GM11168 (cell line): ENCODE results near the gene SLC16A1.

Experiments used
- in situ Hi-C: fragments of 300-500 bp; cut with MboI; formaldehyde crosslinking; loops from one replicate; pipeline ENCODE4 v1.12.0; 2022; ENCODE audit warnings: low sequenced_read_pairs; ENCODE audit not compliant: unreplicated experiment

Gene SLC16A1

GRCh38 chr1:112889052-112889768, 66.8 kb downstream of the SLC16A1 start:
- in situ Hi-C loops: loop anchor here (10.0 kb wide), 1 partner anchor 136 kb away; no protein-coding TSS in a partner anchor

- in situ Hi-C loops: loop anchor here (10.0 kb wide), 1 partner anchor 136 kb away; no protein-coding TSS in a partner anchor
Measured at GRCh38 chr1:112888630-112889029, 67.4 kb downstream of the SLC16A1 start.

DNA sequence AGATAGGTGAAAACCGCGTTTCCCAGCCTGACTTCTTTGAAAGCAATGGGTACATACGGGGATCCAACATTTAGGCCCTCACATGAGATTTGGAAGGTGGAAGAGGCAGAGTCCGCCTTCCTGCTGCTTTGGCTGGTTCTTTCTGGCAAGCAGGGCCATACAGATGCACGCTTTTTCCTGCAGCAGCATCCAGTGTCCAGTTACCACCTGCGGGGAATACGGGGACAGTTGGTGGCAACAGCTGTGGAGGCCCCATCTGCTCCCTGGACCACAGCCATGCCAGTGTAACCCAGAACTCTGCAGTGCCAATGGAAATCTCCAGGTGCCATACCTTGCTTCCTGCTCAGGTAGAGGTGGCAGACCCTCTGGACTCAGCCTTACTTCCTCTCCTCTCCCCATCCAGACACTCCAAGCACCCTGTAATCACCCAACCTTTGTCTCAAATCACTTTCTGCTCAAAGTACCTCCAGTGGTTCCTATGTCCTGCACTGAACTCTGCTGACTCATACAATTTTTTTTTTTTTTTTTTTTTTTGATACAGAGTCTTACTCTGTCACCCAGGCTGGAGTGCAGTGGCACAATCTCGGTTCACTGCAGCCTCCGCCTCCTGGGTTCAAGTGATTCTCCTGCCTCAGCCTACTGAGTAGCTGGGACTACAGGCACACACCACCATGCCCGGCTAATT, 68.3 kb downstream of the SLC16A1 start:
- in situ Hi-C loops: loop anchor here (10.0 kb wide), 1 partner anchor 137 kb away; no protein-coding TSS in a partner anchor

DNA sequence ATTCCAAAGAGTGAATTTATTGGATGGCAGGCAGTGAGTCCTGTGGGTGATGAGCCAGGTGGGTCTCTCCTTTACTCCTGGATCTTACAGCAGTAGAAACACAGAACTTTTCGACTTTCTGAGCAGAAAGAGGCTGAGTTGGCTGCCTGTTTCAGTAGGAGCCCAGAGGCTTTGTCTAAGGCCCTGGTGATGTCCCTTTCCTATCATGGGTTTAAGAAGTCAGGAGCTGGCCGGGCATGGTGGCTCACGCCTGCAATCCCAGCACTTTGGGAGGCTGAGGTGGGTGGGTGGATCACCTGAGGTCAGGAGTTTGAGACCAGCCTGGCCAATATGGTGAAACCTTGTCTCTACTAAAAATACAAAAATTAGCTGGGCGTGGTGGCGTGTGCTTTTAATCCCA, 71.0 kb downstream of the SLC16A1 start:
- in situ Hi-C loops: loop anchor here (10.0 kb wide), 1 partner anchor 140 kb away; no protein-coding TSS in a partner anchor

DNA sequence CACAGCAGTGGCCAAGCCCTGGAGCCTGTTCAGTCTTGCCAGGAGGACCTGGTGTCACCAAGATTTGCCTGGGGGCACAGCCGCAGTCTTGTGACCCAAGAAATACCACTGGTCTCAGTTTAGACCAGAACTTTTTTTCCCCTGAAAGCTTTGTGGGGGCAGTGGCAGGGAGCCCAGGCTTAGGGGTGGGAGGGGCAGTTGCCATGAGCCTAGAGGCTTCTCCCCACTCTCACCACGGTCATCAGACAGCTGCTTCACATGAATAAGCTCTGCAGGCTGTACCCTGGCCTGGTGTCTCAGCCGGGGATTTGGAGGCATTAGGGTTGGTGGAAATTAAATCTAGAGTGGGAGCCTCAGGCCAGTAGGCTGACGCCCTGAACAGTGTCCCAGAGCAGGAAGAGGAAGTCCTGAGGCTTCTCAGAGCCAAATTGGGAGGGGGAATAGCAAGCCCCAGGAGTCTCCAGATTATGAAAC, 73.7 kb downstream of the SLC16A1 start:
- in situ Hi-C loops: loop anchor here (10.0 kb wide), 1 partner anchor 142 kb away; no protein-coding TSS in a partner anchor

DNA sequence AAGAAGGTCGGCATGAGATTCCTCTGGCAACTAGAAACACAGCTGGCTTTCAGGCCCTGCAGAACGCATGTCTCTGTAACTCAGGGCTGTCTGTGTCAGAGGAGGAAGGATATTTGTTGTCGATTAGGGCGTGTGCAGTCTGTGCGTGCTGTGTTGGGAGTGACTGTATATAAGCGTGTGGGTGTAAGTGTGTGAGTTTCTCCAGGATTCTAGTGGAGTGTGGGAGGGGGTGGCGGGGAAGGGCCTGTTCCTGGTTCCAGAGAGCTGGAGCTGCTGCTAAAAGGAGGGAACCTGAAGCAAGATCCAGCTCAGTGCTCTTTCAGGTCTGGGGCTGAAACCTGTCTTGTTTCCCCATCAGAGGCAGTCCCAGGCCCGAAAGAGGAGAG, 74.3 kb downstream of the SLC16A1 start:
- in situ Hi-C loops: loop anchor here (10.0 kb wide), 1 partner anchor 143 kb away; no protein-coding TSS in a partner anchor

GRCh38 chr1:112879834-112880233, 76.2 kb downstream of the SLC16A1 start:
- in situ Hi-C loops: loop anchor here (10.0 kb wide), 1 partner anchor 145 kb away; no protein-coding TSS in a partner anchor

DNA sequence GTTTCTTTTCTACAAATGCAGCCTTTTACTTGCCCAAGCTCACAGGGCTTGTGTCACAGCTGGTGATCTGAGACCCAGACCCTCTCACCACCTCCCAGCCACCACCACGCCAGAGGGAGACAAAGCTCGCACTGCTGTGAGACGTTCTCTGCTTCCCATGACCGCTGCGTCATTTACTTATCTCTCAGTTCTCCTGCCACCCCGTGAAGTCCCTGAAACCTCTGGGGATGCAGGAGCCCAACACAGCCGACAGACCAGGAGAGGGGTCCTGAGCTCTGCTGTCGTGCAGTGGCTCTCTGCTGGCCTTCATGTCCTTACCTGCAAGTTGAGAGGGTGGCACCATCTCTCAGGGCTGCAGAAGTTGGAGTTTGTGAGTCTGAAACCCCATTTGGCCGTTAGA, 77.7 kb downstream of the SLC16A1 start:
- in situ Hi-C loops: no loop called here

DNA sequence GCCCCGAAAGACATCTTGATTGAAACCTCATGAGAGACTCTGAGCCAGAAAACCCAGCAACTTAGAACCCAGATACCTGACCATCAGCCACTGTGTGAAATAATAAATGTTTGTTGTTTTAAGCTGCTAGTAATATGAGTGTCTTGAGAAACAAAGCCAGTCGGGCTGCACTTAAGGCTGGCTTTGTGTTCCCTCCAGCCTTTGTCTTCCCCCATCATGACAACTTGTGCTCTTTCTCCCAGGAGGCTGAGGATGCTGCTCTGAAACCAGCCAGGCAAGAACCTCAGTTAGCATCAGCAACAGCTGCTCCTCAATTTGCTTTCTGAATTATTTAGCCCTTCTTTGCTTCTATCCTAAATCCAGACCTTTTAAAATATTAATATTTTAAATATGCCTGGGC, 78.2 kb downstream of the SLC16A1 start:
- in situ Hi-C loops: no loop called here

- in situ Hi-C loops: no loop called here
Measured at GRCh38 chr1:112876315-112876714, 79.7 kb downstream of the SLC16A1 start.

- in situ Hi-C loops: no loop called here
Measured at GRCh38 chr1:112872551-112872962, 83.4 kb downstream of the SLC16A1 start.

- in situ Hi-C loops: no loop called here
Measured at GRCh38 chr1:112870887-112871646, 84.9 kb downstream of the SLC16A1 start.

- in situ Hi-C loops: no loop called here
Measured at GRCh38 chr1:112869895-112870294, 86.1 kb downstream of the SLC16A1 start.

- in situ Hi-C loops: no loop called here
Measured at GRCh38 chr1:112868191-112868590, 87.8 kb downstream of the SLC16A1 start.

- in situ Hi-C loops: no loop called here
Measured at GRCh38 chr1:112866981-112867380, 89.0 kb downstream of the SLC16A1 start.

GRCh38 chr1:112866151-112866550, 89.8 kb downstream of the SLC16A1 start:
- in situ Hi-C loops: no loop called here

GRCh38 chr1:112862753-112863426, 93.1 kb downstream of the SLC16A1 start:
- in situ Hi-C loops: no loop called here
